Medulla oblongata (tissue), 1 donor: ENCODE measurements around the gene TMEM170A.
A peak's percentile ranks its signal among the peaks of the same experiment; 100 is the strongest.

Source experiments
- DNase-seq: peaks from one replicate; pipeline ENCODE4 v3.0.0-alpha.2; 2015; ENCODE audit errors: extremely low spot score

The TMEM170A gene, protein sequence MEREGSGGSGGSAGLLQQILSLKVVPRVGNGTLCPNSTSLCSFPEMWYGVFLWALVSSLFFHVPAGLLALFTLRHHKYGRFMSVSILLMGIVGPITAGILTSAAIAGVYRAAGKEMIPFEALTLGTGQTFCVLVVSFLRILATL

DNA sequence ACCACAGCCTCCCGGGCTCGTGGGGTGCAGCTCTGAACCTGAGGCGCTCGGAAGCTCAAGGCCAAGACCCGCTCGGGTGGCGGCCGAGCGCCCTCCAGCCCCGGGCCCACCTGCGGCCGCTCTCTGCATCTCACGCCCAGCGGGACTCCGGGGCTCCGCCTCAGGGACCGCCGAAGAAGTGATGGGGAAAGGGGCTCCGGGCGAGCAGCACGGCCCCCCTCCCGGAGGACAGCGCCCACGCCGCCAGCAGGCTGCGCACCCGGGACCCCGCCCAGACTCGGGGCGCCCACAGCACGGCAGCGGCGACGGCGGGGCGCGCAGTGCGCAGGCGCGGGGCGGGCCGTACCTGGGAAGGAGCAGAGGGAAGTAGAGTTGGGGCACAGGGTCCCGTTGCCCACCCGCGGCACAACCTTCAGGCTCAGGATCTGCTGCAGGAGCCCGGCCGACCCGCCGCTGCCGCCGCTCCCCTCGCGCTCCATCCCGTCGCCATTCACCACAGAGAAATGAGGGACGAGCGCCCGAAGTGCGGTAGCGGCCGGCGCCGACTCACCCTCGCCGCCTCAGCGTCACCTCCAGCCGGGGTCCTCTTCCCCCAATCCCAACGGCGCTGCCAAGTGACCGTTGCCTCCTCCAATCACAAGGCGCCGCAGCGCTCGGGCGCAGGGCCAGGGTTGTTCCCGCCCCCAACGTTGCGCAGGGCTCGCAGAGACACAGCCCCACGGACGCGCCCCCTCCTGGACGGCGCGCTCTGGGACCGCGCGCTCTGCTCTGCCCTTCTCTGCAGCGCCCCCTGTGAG, at the start of gene TMEM170A:
TSS of gene TMEM170A (minus strand) at position 568 of the 797 bp plus-strand sequence. CDS start at position 479, 89 bp downstream.
- DNase-seq, result peak; percentile 99

DNA sequence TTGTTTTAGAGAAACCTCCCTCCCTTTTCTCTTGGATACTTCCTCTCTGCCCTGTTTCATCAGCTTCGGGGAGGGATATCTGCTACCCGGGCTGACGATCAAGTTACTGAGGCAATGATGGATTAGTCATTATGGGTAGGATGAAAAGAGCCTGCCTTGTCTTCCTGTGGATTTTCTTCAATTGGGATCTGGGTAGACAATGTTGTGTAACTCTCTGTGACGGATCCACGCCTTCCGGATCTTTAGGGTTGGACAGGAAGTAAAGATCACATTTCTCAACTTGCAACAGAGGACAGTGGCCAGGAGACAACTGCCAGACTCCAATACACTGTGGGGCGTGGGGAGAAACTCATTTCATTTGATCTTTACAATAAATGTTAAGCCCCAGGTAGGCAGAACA, 42.1 kb upstream of the TMEM170A start:
- DNase-seq, result peak; percentile 34

DNA sequence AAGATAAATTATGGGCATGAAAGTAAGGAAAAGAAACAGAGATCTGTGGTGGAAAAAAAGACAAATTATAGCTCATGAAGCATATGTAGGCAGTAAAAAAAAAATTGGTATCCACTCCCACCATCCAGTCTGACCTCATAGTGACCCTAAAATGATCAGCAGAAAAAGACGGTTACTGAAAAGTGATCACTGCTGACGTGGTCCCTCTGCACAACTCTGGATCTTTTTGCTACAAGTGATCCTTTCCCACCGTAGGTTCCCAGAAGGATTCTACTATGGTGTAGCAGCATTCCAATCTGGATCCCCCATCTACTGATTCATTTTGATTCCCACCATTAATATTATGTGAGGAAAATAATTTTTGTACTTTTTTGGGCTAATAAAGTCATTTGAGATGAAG, 41.6 kb upstream of the TMEM170A start:
- no peak for DNase-seq

DNA sequence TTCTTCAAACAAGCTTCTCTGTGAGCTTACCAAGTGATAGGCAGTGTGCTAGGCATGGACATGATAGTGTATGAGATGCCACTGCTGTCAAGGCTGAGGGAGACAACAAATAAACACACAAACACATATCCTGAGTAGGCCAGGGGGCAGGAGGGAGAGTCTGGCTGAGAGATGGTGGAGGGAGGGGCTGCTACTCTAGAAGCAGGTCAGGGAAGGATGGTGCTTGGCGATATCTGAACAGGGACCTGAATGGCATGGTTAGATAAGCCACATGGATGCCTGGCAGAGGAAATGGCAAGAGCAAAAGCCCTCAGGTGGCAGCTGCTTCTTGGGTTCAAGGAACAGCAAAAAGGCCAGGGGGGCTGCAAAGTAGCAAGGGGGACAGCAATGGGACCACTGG, 39.3 kb upstream of the TMEM170A start:
- no peak for DNase-seq

DNA sequence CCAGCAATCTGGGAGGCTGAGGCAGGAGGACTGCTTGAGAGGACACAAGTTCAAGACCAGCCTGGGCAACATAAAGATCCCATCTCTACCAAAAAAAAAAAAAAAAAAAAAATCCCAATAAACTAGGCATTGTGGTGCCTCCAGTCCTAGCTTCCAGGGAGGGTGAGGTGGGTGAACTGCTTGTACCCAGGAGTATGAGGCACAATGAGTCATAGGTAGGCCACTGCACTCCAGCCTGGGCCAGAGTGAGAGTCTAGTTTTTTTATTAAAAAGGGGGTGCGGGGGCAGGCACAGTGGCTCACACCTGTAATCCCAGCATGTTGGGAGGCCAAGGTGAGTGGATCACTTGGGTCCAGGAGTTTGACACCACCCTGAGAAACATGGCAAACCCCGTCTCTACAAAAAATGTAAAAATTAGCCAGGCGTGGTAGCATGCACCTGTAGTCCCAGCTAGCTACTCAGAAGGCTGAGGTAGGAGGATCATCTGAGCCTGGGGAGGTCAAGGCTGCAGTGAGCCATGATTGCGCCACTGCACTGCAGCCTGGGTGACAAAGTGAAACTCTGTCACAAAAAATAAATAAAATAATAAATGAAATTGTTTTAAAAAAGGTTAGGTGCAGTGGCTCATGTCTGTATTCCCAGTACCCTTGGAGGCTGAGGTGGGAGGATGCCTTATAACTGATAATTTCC, 38.6 kb upstream of the TMEM170A start:
- DNase-seq, result no peak

DNA sequence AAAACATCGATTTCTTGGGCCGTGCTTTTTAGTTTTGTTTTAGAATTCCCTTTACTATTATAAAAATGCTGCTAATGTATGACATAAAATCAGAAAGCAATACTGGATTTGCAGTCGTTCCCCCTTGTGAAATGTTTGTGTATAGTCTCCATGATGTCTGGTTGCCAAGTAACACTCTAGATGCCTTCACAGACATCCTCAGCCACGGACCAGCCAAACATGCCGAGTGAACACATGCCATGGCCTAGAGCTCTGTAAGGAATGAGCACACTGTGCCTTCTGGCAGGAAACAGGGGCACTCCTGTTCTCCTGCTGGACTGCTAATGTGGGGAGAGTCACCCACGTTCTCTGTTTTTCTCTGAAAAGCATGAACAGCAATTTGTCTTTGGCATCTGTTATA, 37.3 kb upstream of the TMEM170A start:
- DNase-seq, result peak; percentile 67

DNA sequence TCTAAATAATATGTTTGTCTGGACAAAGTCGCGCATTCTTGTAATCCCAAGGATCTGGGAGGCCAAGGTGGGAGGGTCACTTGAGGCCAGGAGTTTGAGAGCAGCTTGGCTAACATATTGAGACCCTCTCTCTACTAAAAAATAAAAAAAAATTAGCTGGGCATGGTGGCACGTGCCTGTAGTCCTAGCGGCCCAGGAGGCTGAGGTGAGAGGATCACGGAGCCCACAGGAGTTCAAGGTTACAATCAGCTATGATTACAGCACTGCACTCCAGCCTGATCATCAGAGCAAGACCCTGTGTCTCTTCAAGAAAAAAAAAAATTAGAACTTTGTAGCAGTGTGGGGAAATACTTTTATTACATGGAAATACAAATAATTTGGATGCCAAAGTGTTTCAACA, 36.9 kb upstream of the TMEM170A start:
- no peak for DNase-seq

DNA sequence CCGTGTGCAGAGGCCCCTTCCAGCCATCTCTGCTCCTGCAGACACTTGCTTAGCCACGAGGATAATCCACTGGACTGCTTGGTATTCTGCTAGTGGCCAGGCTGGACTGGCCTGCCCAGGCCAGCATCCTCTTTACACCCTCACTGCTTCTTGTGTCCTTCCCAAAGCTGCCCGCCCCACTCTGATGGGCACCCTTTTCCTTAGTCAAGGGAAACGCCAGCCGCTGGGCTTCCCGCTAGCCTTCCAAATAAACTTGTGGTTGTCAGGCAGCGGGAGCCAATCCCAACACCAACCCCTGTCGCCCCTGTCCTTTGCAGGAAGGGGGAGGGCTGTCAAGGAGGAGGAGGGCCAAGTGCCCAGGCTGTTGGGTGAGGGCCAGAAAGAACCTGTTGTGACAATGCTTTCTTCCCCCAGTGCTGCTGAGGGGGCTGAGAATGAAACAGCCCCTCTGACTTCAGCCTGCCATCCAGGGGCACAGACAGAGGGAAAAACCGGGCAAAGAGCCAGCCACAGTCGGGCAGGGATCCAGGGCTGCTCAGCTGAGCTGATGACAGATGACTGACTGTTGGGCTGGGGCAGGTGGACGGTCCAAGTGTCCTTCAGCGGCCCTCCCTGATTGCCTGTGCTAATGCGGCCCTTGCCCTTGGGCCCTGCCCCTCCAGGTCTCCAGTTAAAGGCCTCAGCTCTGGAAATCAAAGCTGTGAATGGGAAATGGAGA, 34.3 kb upstream of the TMEM170A start:
- peak; percentile 66 for DNase-seq

DNA sequence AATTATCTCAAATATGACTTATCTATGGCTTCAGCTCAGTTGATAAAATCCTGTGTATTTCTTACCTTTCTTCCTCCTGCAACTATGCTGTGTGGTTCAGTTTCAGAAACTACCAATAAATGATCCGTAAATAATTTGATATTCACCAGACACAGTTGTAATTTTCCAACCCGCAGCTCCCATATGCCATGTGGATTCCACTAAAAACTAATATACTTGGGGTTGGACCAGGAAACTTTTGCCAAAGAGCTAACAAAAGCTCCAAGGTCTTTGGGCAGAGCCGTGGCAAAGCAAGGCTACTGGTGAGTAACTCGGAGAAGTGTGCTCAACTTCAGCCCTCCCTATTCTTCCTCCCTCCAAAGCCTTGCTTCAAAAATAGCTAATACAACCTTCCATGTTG, 33.1 kb upstream of the TMEM170A start:
- DNase-seq, result peak; percentile 26

DNA sequence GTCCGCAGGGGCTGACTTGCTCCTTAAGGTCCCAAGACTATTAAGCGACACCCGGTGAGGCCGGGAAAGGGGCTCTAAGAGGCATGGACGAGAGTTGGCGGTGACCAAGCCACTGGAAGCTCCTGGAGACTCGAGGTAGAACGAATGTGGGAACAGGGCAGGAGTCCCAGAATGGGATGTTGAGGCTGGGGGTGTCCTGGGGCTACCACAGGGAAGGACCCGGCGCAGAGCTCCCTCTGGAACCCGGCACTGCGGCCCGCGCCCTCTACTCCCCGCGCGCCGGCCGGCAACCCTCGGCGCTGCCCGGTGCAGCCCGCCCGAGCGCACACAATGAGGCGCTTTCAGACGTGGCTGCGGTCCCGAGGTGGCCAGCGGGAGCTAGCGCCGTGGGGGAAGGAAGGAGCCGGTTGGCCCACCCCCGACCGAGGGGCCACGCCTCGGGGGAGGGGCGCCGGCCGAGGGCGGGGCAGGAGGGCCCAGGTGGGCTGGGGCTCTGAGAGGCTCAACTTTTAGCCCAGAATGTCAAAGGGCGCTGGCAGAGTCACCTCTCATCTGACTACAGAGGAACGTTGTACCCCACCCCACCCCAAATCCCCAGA, 30.7 kb upstream of the TMEM170A start, which contains the start of gene CHST6:
TSS of gene CHST6 (minus strand) at position 366 of the 599 bp plus-strand sequence. CDS start 15,613 bp downstream, outside the sequence.
- peak; percentile 88 for DNase-seq

DNA sequence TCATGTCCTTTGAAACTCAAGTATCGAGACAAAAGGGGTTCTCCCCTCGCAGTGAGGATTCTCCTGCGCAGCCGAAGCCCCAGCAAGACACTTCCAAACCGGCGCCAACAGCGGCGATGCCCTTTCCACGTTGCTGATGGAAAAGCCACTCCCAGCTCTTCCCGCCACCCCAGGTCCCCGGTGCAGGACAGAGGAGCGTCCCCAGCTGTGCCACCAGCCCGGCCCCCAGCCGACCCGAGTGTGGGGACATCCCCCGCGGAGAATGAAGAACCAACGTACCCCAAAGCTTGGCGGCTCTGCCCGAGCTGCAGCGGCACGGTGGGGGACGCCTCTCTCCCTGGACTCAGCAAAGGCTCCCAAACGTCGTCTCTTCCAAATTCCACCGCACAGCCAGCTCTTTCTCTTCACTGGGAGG, 30.2 kb upstream of the TMEM170A start:
- no peak for DNase-seq

DNA sequence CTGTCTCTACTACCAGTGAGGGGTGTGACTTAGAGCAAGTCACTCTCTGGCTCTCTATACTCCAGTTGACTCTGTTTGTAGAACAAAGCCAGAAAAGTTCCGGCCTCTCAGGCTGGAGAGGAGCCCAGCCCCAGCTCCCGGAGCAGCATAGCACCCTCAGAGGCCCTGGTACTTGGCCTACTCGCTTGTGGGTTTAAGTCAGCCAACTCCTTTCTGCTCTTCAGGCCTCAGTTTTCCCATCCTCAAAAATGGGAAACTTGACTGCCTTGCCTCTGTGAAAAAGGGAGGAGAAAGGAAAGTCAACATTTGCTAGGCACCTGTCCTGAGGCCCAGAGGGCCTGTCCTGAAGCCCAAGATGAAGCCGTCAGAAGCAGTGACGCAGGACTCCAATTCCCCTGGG, 29.7 kb upstream of the TMEM170A start:
- peak; percentile 49 for DNase-seq

DNA sequence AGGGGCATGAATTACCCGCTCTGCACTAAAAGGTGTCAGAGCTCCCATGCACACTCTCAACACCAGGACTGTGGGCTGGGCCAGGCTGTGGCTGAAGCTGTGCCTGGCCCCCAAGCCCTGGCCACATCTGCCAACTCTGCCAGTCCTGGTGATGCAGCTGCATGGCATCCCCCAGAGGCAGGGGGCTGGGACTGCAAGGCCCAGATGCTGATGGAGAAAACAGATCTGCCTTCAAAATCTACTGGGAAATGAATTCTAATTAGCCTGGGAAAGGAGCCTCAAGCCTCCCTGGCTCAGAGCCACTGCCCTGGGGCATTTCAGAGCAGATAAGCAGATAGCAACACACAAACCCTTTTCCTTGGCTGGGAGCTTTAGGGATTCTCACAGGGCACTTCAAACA, 27.4 kb upstream of the TMEM170A start:
- DNase-seq, result peak; percentile 85

DNA sequence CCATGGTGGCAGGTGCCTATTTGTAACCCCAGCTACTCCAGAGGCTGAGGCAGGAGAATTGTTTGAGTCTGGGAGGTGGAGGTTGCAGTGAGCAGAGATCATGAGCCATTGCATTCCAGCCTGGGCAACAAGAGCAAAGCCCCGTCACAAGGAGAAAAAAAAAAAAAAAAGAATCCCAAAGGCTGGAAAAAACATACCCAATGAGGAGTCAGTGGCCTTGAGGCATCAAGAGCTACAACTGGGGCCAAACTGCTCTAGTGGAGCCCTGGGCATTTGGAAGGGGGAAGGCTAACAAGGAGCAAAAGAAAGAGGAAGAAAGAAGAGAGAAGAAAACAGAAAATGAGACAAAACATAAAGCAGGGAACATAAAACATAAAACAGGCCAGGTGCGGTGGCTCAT, 23.8 kb upstream of the TMEM170A start:
- DNase-seq, result no peak

DNA sequence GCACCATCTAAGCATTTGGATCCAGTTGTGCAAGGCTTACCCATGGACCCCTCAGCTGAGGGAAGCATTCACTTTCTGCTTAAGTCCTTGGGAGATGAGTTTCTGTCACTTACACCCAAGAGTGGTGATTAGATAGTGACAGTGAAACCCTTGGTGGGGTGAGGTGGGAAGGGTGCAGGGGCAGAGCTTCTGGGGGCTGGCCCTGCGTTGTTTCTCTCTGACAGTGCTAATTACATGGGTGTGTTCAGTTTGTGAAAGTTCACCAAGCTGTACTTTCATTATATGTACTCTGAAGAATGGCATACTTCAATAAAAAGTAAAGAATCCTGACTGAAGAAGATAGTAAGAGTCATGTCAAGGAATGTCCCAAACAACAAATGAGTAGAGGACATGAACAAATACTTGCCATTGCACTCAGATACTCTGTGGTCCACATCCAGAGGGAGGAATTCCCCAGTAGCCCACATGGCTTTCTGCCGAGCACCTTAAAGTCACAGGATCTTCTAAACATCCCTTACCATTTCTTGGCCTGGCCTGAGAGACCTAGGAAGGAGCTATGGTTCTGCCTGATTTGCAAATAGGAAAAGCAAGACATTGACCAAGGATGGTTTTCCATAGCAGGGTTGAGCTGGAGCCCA, 22.3 kb upstream of the TMEM170A start:
- no peak for DNase-seq

DNA sequence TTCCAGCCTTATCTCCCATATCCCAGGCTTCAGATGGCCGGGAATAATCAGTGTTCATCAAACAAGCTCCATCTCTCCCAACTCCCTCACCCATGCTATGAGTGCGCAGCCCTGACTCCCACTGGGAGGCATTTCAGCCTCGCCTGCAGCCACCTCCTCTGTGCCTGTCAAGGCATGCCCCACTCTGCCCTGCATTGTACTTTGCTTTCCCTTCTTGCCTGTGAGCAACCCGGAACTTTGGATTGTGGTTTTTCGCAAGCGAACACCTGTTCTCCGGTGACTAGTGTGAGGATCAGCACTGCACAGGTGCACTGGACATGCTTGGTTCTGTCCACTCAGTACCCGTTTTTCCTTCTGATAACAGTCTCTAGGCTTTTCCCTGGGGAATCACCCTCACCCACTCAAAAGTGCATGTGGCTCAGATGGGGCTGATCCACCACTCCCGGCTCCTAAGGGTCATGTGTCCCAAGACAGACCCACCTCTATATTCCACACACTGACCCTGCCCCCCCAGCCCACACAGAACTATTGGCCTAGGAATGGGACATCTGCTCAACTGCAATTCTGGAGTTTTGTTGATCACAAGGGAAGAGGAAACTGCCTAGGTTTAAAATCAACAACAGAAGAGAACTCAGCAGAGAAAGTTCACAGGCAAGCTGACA, 21.7 kb upstream of the TMEM170A start:
- DNase-seq, result no peak

DNA sequence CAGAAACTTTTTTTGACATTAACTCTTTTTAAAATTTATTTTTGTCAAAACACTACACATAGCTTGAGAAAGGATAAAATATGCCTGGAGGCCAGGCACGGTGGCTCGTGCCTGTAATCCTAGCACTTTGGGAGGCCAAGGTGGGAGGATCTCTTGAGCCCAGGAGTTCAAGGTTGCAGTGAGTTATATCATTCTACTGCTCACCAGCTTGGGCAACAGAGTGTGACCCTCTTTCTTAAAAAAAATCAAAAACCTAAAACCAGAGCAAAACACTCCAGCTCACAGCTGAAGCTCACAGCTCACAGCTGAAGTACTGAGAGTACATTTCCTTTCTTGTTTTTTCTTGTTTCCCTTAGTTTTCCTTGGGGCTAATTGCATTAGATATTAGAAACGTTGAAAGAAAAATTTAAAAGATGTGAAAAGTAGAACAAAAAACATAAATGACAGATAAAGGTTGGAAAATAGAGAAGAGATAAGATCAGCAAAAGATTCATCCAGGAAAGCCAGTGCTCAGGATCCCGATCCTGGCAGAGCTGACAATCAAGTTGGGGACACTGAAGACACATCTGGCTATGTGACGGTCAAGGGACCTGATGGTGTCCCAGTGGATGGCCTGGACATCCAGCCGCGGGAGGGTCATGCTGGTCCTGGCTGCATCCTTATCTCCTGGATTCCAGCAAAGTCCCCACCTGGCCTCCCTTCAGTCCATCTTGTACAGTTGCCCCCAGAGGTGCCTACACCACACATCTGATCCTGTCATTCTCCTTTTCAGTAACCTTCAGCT, 20.9 kb upstream of the TMEM170A start:
- DNase-seq, result no peak

DNA sequence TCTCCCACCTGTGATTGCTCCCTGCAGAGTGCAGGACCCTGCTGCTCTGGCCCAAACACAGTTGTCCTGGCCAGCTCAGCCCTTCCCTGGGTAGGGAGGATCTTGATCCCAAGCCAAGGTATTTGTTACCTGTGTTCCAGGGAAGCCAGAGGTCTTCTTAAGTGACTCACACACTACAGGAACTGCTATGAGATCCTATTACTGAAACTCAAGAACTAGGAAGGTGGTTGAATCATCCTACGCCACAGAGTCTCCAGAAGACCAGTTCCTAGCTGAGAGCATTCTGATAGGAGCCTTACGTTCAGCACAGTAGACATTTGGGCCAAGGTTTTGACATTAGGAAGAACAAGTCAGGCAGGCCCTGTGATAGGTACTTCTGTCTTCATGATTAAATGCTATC, 18.7 kb upstream of the TMEM170A start:
- DNase-seq, result no peak

DNA sequence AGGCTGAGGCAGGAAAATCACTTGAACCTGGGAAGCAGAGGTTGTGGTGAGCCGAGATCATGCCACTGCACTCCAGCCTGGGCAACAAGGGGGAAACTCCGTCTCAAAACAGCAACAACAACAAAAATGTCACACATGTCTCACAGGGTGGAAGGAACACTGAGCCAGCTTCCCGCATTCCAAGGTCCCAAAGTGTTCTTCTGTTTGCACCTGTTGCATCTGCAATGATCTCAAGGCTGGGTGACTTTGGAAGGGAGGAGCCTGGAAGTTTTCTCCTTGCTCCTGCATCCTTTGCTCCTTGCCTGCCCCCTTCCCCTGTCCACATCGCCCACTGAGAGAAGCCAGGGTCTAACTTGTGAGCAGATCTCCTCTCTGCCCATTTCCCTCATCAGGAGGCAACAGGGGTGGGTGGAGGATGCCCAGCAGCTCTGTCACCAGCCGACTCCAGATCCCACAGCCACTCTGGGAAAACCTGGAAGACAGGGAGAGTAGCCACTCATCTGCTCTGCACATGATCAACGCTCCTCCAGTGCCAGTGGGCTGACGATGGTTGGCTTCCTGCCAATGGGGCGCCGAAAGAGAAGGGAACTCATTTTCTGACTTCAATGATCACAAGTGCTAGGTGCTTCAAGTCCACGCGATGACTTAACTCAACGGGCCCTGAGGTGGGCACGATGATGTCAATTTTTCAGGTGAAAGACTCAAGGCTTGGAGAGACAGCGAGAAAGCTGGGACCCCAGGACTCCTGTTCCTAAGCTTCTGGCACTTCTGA, 18.1 kb upstream of the TMEM170A start:
- DNase-seq, result no peak
